Stimulated activated CD4-positive, alpha-beta T cell treated with anti-CD3 and anti-CD28 coated beads, Interleukin-1b, Interleukin-23, amount 100 ng/mL, for 24 hours (primary cell): Measurements from ENCODE around the gene NFIC.
"Not testable (repeated sequence)": the region's sequence is repeated elsewhere in the genome, so short reads cannot be mapped to it uniquely, and the experiment has no call there.

Experiments used
- DNase-seq, 4 experiments: peaks; one replicate each; pipeline ENCODE4 v3.0.0-alpha.2; 2020; ENCODE audit warnings: low read depth in 4 of 4, low spot score in 1 of 4

Gene NFIC

DNA sequence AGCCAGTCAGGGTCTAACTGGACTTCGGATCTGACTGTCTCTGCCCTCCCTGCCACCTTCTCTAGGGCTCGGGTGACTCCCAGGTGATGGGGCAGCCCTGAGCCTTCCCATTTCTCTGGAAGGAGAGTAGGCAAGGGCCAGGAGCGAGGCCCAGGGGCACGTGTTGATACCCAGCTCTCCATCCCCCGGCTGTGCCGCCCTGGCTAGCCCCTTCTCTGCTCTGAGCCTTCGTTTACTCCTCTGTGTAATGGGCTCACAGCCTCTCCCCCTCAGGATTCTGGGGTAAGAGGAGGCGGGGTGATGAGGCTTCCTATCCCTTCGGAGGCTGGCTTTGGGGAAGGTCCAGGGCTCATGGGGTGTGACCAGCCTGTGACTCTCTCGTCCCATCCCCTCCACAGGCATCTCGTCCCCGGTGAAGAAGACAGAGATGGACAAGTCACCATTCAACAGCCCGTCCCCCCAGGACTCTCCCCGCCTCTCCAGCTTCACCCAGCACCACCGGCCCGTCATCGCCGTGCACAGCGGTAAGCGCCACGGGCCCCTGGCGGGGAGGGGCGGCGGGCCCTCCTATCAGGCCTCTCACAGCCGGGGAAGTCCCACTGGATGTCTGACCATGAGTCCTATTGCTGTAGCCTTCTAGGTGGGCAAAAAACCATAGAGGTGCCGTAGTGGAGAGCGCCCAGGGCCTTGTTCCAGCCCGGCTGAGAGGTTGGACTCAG, 82.4 kb downstream of the NFIC start:
- DNase-seq: no peak

DNA sequence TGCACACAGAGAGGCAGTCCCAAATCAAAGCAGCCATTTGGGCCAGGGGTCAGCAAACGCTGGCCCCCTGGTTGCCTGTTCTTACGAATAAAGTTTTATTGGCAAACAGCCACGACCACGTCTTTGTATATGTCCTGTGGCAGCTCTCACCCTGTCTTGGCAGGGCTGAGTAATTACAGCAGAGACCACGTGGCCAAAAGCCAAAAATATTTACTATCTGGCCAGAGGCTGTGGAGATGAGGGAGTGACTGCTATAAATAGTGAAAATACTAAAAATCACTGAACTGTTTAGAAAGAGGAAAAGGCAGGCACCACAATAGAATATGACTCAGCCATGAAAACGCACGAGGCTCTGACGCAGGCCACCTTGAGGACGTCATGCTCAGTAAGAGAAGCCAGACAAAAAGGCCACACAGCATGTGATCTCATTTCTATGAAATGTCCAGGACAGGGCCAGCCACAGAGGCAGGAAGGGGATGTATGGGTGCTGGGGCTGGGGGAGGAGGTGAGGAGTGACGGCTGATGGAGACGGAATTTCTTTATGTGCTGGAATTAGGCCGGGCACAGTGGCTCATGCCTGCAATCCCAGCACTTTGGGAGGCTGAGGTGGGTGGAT, 84.5 kb downstream of the NFIC start:
- DNase-seq: no peak

DNA sequence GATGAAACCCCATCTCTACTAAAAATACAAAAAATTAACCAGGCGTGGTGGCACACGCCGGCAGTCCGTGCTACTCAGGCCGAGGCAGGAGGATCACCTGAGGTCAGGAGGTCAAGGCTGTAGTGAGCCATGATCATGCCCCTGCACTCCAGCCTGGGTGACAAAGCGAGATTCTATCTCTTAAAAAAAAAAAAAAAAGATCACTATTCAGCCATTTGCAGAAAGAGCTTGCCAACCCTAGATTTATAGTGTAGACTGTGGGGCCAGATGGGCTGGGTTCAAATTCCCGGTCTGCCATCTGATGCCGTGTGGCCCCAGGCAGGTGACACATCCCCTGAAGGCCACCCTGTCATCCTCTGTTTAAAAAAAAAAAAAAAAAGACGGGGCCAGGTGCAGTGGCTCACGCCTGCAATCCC, 85.1 kb downstream of the NFIC start:
- DNase-seq: no peak

DNA sequence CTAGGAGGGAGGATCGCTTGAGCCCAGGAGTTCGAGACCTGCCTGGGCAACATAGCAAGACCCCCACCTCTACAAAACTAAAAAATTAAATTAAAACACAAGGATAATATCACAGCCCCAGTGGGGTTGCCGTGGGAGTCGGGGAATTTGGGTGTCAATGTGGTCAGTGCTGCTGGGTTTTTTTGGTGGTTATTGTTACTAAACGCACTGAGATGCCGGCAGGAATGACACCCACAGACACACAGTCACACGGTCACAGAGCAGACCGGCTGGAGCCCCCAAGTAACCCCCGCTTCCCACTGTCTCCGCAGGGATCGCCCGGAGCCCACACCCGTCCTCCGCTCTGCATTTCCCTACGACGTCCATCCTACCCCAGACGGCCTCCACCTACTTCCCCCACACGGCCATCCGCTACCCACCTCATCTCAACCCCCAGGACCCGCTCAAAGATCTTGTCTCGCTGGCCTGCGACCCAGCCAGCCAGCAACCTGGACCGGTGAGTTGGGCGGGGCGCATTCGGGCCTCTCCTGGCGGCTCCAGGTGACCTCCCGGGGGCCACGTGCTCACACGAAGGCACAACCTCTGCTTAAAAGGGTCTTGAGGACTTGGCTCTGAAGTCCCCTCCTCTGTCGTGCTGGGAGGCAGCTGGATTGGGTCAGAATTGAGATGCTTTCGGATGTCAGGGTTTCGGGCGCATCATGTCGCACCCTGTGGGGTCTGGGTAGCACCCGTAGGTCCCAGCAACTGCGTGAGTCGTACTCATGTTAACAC, 86.0 kb downstream of the NFIC start:
- DNase-seq: no peak

DNA sequence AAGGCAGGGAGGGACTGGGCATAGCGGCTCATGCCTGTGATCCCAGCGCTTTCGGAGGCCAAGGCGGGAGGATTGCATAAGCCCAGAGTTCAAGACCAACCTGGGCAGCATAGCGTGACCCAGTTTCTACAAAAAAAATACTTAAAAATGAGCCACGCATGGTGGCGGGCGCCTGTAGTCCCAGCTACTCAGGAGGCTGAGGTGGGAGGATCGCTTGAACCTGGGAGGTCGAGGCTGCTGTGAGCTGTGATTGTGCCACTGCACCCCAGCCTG, 86.5 kb downstream of the NFIC start:
- DNase-seq: not testable (repeated sequence)

DNA sequence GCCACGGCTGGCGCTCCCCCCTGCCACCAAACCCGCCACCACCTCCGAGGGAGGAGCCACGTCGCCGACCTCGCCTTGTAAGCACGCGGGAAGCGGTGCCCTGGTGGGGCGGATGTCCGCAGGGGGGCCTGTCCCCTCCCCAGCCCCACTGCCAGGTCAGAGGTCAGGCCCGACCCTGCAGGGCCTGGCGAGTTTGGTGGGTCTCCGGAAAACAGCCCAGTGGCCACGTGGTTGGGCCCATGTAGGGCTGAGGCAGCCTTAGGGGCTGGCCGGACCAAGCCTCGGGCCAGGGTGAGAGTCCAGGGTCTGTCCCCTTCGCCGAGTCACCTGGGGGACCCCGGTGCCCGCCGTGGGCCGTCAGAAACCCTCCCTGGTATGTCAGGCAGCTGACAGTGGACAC, 87.5 kb downstream of the NFIC start:
- no peak for DNase-seq

DNA sequence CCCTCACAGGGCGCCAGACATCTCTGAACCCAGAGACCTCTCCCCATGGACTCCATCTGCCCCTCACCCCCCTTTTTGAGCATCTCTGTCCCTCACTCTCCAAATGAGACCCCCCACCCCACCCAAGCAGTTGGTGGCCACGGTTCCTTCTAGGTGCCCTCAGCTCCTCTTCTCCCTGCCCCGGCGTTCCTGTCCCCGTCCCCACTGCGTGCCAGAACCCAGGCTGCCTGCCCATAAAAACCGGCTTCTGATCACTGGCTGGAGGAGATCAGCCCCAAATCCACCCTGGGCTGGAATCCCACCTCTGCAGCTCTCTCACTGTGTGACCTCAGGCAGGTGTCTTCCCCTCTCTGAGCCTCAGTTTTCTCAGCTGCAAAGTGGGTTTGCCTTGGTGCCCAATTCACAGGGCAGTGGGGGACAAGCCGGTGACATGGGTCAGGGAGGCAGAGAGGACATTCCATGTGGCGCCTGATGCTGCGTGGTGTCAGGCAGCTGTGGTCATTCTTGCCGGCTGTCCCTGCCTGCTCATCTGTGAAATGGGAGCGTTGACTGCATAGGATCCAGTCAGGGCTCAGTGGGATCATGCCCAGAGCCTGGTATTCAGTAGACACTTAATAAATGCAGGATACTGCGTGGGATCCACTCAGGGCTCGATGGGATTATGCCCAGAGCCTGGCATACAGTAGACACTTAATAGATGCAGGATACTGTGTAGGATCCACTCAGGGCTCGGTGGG, 88.4 kb downstream of the NFIC start:
- no peak for DNase-seq

DNA sequence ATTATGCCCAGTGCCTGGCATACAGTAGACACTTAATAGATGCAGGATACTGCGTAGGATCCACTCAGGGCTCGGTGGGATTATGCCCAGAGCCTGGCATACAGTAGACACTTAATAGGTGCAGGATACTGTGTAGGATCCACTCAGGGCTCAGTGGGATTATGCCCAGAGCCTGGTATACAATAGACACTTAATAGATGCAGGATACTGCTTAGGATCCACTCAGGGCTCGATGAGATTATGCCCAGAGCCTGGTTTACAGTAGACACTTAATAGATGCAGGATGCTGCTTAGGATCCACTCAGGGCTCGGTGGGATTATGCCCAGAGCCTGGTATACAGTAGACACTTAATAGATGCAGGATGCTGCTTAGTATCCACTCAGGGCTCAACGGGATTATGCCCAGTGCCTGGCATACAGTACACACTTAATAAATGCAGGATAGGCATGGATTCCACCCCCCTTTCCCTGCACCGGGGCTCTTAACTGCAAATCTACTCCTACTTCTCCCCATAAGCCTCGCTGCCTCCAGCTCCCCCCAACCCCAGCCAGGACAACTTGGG, 89.1 kb downstream of the NFIC start:
- DNase-seq: no peak

DNA sequence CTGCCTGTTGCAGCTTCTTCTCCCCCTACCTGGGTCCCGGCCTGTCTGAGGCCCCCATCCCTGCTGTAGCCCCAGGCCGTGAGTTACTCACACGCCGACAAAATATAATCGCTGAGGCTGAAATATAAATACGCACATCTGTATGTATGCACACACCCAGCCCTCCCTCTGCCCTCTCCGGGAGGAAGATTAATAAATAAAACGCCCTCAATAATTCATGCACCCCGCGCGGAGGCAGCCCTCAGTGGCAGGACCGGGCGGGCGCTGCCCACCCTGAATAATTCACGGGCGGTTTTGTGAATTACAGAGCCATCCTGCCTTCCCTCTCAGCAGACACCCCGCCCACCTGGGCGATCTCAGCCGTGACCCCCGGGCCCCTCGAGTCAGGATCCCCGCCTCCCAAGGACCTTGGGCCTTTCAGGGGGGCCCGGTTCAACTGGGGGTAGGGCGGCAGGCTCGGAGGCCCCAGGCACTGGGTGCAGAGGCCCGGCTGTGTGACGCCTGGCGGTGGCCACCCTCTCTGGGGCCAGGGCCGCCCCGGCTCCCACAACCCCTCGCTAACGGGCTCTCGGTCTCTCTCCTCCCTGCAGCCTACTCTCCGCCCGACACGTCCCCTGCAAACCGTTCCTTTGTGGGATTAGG, 89.7 kb downstream of the NFIC start:
- DNase-seq: no peak

DNA sequence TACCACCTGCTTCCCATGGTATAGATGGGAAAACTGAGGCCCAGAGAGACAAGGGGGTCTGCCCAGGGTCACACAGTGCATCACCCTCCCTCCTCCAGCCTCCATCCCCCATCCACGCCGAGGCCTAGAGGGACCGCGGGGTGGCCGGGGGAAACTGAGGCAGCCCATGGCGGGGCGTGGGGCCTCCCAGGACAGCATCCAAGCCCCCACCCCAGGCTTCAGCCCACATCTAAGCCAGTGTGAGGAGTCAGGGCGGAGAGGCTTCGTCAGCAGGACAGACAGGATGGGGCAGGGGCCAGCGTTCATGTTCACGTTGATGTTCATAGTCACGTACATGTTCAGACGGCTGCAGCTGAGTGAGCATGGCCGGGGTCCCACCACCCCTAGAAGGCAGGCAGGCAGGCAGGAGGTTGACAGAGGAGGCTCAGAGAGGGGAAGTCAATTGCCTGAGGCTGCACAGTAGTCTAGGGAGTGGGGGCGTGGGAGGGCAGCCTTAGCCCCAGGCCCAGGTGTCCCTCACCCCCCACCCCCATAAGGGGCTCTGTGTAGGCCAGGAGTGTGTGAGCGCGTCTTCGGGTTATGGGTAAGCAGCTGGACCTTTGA, 90.6 kb downstream of the NFIC start:
- no peak for DNase-seq

DNA sequence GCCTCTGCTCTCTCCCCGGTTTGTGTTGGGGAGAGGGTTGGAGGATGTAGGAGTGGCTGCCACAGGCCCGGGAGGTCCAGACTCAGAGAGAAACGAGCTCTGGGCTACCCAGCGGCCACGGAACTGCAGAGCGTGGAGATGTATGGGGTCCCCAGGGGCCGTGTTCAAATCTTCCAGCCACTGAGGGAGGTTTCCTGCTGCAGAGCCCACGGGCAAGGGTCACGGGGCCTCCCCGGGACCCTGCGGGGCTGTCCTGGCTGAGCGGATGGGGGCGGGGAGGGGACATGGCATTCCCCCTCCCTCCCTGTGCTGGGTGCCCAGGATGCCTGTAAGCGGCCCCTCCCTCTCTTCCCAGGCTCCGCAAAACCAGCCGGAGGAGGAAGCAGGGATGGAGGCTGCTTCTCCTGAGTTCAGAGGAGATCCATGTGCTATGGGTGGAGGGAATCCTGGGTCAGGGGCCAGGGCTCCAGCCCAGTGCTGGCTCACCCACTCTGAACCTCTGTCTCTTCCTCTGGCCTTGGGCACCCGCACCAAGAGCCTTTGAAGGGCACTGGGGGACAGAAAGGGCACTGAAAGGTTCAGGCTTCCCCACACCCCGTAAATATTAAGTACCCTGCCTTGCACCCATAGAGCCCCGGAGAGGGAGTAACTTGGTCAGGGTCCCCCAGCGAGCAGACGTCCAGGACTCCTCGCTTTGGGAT, 91.3 kb downstream of the NFIC start:
- DNase-seq: no peak

DNA sequence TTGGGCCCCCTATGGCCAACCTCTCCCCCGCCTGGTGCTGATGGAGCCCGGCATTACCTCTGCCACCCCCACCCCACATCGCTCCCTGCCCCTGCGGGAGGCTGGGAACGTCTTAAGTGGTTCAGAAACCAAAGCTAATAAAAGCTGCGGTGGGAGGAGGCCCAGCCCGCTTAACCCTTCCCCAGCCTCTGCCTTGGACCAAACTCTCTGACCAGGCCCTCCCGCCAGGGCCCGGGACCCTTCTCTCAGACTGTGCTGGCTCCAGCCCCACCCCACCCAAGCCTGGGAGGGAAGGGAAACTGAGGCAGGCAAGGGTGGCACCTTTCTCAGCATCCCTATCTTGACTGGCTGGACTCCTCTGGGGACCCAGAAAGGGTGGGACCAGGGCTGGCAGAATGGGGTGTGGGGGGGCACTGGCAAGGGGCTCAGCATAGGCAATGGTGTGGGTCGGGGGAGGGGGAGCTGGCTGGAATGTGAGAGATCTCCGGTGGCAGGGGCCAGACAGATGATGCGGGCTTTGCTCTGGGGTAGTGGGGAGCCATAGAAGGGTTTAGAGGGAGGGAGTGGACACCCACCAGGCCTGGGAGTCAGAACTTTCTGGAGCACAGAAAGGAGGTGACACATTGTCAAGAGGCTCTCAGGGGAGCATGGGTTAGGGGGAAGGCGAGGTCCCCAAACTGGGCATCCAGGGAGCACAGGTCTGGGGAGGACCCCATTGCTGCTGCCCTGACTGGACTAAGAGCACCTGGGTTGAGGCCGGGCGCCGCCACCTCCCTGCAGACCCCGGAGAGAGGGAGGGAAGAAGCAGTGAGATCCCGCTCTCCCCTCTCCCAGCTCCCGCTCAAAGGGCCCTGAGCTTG, 92.1 kb downstream of the NFIC start:
- DNase-seq: no peak

DNA sequence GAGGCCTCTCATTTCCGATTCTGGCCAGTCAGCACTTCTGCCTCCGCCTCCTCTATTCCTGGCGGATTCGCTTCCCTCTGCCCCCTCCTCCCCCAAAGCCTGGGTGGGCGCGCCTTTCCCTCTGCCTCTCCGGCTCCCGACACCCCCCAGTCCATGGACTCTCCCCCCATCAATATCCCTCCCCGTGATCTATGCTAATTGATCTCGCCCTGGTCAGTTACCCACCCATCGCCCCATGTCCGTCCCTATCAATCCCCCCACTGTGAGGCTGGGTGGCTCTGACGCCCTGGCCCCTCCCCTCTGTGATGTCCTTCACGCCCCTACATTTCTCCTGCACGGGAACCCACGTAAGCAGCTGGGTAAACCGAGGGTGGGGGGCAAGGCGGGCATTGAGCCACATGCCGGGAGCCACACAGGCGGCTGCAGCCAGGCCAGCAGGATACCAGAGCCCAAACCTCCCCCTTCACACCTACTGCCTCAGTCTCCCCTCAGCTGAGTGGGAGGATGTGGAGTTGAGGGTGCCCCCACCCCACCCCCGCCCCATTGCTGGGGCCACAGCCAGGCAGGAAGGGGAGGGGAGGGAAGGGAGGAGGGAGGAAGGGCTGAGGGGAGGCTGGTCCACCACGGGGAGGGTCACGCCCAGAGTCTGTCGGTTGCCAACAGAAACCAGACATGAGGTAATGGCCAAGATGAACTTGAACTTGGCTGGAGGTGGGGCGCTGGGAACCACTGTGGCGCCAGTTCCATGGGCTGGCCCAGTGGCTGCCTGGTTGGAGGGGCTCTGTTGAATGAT, 92.9 kb downstream of the NFIC start:
- no peak for DNase-seq

DNA sequence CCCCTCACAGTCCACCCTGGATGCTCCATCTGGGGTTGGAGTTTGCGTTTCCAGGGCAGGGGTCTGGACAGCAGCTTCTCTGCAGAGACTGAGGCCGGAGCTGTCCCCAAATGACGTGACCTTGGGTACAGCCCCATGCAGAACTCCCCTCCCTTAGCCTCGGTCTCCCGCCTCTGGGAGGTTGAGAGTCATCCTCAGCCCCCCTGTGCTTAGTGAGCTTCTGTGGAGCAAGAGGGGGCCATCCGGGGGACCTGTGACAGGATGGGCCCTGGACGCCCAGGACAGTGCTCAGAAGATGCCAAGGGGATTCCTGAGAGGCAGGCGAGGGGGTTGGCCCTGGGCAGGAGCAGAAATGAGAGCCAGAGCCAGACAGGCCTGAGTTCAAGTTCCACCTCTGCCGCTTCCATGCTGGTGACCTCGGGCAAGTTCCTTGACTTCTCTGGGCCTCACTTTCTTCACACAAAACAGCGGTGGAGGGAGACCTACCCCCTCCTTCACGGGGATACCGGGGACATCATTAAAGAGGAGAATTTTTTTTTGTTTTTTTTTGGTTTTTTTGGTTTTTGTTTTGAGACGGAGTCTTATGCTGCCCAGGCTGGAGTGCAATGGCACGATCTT, 93.7 kb downstream of the NFIC start:
- DNase-seq: no peak

DNA sequence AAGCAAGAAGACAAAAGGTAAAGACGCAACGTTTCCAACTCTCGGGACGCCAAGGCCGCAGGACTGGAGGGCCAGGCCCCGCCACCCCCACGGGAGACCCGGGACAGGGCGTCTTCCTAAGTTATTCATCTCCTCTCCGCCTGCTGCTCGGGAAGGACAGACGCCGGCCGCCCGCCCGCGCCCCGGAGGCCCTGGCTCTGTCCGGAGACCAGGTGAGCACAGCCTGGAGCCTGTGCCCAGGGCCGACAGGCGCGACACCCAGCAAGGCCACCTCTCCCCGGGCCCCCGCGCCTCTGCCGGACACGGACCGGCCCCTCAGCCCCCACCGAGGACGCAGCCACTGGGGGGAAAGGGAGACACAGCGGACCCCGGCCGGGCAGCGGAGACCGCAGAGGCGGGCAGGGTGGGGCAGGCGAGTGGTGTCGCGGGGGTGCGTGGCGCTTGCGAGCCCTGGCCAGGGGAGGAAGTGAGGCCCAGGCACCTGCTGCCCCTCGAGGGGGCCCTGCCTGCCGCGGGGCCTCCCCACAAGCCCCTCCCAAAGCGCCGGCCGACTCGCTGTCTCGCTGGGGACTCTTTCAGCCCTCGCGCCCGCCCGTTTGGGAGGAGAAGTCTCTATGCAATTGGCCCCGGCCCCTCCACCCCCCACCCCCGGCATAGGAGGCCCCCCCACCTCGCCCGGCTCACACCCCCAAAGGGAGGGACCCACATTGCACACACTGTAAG, 96.8 kb downstream of the NFIC start:
- DNase-seq: no peak

DNA sequence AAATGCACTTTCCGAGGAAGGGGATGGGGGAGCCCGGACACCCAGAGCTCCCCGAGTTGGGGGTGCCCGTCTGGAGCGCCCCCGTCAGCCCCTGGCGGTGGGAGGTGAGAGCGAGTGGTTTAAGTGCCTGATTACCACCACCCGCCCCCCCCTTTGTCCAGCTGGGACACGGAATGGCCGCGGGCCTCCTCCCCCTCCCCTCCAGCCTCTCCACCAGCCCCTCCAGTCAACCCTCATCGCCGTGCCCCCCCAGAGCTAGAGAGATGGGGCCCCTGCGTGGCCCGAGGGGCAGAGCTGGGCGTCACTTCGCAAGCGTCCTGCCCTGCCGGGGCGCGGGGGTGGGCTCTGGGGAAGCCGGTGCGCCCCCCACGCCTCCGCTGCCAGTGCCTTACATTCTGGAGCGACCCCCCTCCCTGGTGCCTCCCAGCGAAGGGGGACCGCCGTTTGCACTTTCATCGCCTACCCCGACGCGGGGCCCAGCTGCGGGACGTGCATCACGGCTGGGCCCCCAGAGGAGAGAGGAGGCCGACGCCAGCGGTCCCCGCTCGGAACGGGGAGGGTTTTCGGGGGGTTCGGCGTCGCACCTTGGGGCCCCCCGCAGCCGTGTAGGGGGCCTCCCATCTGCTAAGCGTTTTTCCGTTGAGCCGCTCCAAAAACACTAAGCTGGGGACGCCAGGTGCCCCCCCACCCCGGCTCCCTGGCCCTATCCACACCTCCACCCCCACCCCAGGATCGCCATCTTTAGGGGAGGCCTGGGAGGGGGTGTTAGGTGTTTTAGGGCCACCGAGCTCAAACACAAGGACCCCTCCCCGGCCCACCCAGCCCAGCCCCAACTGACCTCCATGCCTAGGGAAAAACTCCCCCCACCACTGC, 97.6 kb downstream of the NFIC start:
- no peak for DNase-seq
